ENCODE measurements around the gene PTDSS2. TPM values are rescaled to one million over a fixed set of nuclear protein-coding genes. Genes with fewer than 3 reads are reported as not detected.

PTDSS2 gene
- total RNA-seq, 1 donor from 2014 or later, result 50.4 TPM

- no peak overlapping the region for H3K4me3 Mint-ChIP-seq (ENCODE audit: low read depth)
- H3K9me3 Mint-ChIP-seq (ENCODE audit: low read depth), result no peaks in the 10 kb centered on the region
- no peak overlapping the region for H3K27ac Mint-ChIP-seq
- peaks cover 8% of the 10 kb centered on the region for H3K4me1 Mint-ChIP-seq (ENCODE audit: low read depth)
- TF ChIP-seq CTCF (IDR thresholded peaks at IDR 0.05; ENCODE audit: unreplicated experiment), result no peak
- no peak for DNase-seq (ENCODE audit: low spot score, unreplicated experiment)
- H3K27me3 Mint-ChIP-seq, result no peaks in the 10 kb centered on the region
- peaks cover 4% of the 10 kb centered on the region for H3K36me3 Mint-ChIP-seq (ENCODE audit: insufficient read depth)
Observed at GRCh38 chr11:455566-456147, 5.6 kb downstream of the PTDSS2 start.

GRCh38 chr11:456533-456932 is 6.5 kb downstream of the PTDSS2 start:
- H3K27me3 Mint-ChIP-seq, result no peaks in the 10 kb centered on the region
- no peak for DNase-seq (ENCODE audit: low spot score, unreplicated experiment)
- no peaks in the 10 kb centered on the region for H3K9me3 Mint-ChIP-seq (ENCODE audit: low read depth)
- H3K4me3 Mint-ChIP-seq (ENCODE audit: low read depth), result no peak overlapping the region
- H3K27ac Mint-ChIP-seq, result no peak overlapping the region
- TF ChIP-seq CTCF (IDR thresholded peaks at IDR 0.05; ENCODE audit: unreplicated experiment), result no peak
- H3K36me3 Mint-ChIP-seq (ENCODE audit: insufficient read depth), result peaks cover 4% of the 10 kb centered on the region
- H3K4me1 Mint-ChIP-seq (ENCODE audit: low read depth), result peaks cover under 1% of the 10 kb centered on the region

GRCh38 chr11:457111-457760 is 7.2 kb downstream of the PTDSS2 start:
- TF ChIP-seq CTCF (IDR thresholded peaks at IDR 0.05; ENCODE audit: unreplicated experiment), result no peak
- Mint-ChIP-seq H3K4me1 (ENCODE audit: low read depth) (no peaks in the 10 kb centered on the region), H3K27me3 (no peaks in the 10 kb centered on the region), H3K27ac (no peak overlapping the region), H3K36me3 (ENCODE audit: insufficient read depth) (peaks cover 4% of the 10 kb centered on the region), H3K9me3 (ENCODE audit: low read depth) (no peaks in the 10 kb centered on the region), H3K4me3 (ENCODE audit: low read depth) (no peak overlapping the region)
- no peak for DNase-seq (ENCODE audit: low spot score, unreplicated experiment)

GRCh38 chr11:459511-460220 is 9.6 kb downstream of the PTDSS2 start:
- H3K4me3 Mint-ChIP-seq (ENCODE audit: low read depth), result no peak overlapping the region
- H3K36me3 Mint-ChIP-seq (ENCODE audit: insufficient read depth), result peaks cover 3% of the 10 kb centered on the region
- no peaks in the 10 kb centered on the region for H3K4me1 Mint-ChIP-seq (ENCODE audit: low read depth)
- no peak overlapping the region for H3K27ac Mint-ChIP-seq
- H3K9me3 Mint-ChIP-seq (ENCODE audit: low read depth), result no peaks in the 10 kb centered on the region
- TF ChIP-seq CTCF (IDR thresholded peaks at IDR 0.05; ENCODE audit: unreplicated experiment), result no peak
- no peak for DNase-seq (ENCODE audit: low spot score, unreplicated experiment)
- no peaks in the 10 kb centered on the region for H3K27me3 Mint-ChIP-seq

- H3K36me3 Mint-ChIP-seq (ENCODE audit: insufficient read depth), result no peaks in the 10 kb centered on the region
- TF ChIP-seq CTCF (IDR thresholded peaks at IDR 0.05; ENCODE audit: unreplicated experiment), result no peak
- no peaks in the 10 kb centered on the region for H3K9me3 Mint-ChIP-seq (ENCODE audit: low read depth)
- no peaks in the 10 kb centered on the region for H3K27me3 Mint-ChIP-seq
- H3K4me1 Mint-ChIP-seq (ENCODE audit: low read depth), result peaks cover under 1% of the 10 kb centered on the region
- H3K27ac Mint-ChIP-seq, result no peak overlapping the region
- DNase-seq (ENCODE audit: low spot score, unreplicated experiment), result no peak
- no peak overlapping the region for H3K4me3 Mint-ChIP-seq (ENCODE audit: low read depth)
Observed at GRCh38 chr11:460331-461199, 10.5 kb downstream of the PTDSS2 start.
